ENCODE data around the gene AOPEP. TPM values are rescaled to one million over a fixed set of nuclear protein-coding genes. Genes with fewer than 3 reads are reported as not detected.
A peak's percentile ranks its signal among the peaks of the same experiment; 100 is the strongest.

Gene AOPEP
- total RNA-seq, 1 experiment from 2014 or later: 14.4 TPM

GRCh38 chr9:94934816-94935328, 208.4 kb downstream of the AOPEP start:
- no peak overlapping the region for H3K4me3 Mint-ChIP-seq
- TF ChIP-seq, protein P1, sequence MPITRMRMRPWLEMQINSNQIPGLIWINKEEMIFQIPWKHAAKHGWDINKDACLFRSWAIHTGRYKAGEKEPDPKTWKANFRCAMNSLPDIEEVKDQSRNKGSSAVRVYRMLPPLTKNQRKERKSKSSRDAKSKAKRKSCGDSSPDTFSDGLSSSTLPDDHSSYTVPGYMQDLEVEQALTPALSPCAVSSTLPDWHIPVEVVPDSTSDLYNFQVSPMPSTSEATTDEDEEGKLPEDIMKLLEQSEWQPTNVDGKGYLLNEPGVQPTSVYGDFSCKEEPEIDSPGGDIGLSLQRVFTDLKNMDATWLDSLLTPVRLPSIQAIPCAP (CRISPR knock-in tag; IDR thresholded peaks at IDR 0.05): no peak
- TF ChIP-seq TEAD1 (CRISPR knock-in tag; IDR thresholded peaks at IDR 0.05) (no peak), TP53 (CRISPR knock-in tag; IDR thresholded peaks at IDR 0.05) (no peak), OVOL2 (CRISPR knock-in tag; IDR thresholded peaks at IDR 0.05; ENCODE audit: borderline replicate concordance) (no peak), JUN (CRISPR knock-in tag; IDR thresholded peaks at IDR 0.05) (no peak), FOXP1 (CRISPR knock-in tag; IDR thresholded peaks at IDR 0.05; ENCODE audit: borderline replicate concordance) (no peak), E2F4 (CRISPR knock-in tag; IDR thresholded peaks at IDR 0.05; ENCODE audit: borderline replicate concordance, low read depth) (no peak)
- TF ChIP-seq, protein P2, sequence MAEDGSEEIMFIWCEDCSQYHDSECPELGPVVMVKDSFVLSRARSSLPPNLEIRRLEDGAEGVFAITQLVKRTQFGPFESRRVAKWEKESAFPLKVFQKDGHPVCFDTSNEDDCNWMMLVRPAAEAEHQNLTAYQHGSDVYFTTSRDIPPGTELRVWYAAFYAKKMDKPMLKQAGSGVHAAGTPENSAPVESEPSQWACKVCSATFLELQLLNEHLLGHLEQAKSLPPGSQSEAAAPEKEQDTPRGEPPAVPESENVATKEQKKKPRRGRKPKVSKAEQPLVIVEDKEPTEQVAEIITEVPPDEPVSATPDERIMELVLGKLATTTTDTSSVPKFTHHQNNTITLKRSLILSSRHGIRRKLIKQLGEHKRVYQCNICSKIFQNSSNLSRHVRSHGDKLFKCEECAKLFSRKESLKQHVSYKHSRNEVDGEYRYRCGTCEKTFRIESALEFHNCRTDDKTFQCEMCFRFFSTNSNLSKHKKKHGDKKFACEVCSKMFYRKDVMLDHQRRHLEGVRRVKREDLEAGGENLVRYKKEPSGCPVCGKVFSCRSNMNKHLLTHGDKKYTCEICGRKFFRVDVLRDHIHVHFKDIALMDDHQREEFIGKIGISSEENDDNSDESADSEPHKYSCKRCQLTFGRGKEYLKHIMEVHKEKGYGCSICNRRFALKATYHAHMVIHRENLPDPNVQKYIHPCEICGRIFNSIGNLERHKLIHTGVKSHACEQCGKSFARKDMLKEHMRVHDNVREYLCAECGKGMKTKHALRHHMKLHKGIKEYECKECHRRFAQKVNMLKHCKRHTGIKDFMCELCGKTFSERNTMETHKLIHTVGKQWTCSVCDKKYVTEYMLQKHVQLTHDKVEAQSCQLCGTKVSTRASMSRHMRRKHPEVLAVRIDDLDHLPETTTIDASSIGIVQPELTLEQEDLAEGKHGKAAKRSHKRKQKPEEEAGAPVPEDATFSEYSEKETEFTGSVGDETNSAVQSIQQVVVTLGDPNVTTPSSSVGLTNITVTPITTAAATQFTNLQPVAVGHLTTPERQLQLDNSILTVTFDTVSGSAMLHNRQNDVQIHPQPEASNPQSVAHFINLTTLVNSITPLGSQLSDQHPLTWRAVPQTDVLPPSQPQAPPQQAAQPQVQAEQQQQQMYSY (CRISPR knock-in tag; IDR thresholded peaks at IDR 0.05): no peak
- TF ChIP-seq, protein P3, sequence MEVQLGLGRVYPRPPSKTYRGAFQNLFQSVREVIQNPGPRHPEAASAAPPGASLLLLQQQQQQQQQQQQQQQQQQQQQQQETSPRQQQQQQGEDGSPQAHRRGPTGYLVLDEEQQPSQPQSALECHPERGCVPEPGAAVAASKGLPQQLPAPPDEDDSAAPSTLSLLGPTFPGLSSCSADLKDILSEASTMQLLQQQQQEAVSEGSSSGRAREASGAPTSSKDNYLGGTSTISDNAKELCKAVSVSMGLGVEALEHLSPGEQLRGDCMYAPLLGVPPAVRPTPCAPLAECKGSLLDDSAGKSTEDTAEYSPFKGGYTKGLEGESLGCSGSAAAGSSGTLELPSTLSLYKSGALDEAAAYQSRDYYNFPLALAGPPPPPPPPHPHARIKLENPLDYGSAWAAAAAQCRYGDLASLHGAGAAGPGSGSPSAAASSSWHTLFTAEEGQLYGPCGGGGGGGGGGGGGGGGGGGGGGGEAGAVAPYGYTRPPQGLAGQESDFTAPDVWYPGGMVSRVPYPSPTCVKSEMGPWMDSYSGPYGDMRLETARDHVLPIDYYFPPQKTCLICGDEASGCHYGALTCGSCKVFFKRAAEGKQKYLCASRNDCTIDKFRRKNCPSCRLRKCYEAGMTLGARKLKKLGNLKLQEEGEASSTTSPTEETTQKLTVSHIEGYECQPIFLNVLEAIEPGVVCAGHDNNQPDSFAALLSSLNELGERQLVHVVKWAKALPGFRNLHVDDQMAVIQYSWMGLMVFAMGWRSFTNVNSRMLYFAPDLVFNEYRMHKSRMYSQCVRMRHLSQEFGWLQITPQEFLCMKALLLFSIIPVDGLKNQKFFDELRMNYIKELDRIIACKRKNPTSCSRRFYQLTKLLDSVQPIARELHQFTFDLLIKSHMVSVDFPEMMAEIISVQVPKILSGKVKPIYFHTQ (CRISPR knock-in tag; IDR thresholded peaks at IDR 0.05): no peak
- no peak for ATAC-seq
- CTCF ChIA-PET: interaction anchor here (0.6 to 0.7 kb wide), 2 partner anchors 320 to 387 kb away, joined by 4 read pairs; no protein-coding TSS in a partner anchor
- H3K27me3 Mint-ChIP-seq (ENCODE audit: low read depth): no peaks in the 10 kb centered on the region
- H3K4me1 Mint-ChIP-seq: peaks cover 26% of the 10 kb centered on the region
- peaks cover 3% of the 10 kb centered on the region; the same call in 1 of the 2 replicates for H3K9me3 Mint-ChIP-seq
- POLR2A ChIA-PET: no interaction called here
- H3K27ac Mint-ChIP-seq: peak overlapping the region; percentile 64; the same call in 1 of the 2 replicates
- H3K36me3 Mint-ChIP-seq: peaks cover 3% of the 10 kb centered on the region; the same call in 1 of the 2 replicates
- no peak for DNase-seq (ENCODE audit: low spot score)

GRCh38 chr9:94935396-94935795, 208.9 kb downstream of the AOPEP start:
- no peak for ATAC-seq
- Mint-ChIP-seq H3K4me3 (no peak overlapping the region), H3K4me1 (peaks cover 21% of the 10 kb centered on the region), H3K27ac (no peak overlapping the region), H3K36me3 (peaks cover 3% of the 10 kb centered on the region; the same call in 1 of the 2 replicates), H3K9me3 (peaks cover 3% of the 10 kb centered on the region; the same call in 1 of the 2 replicates), H3K27me3 (ENCODE audit: low read depth) (no peaks in the 10 kb centered on the region)
- no peak for TF ChIP-seq ZNF423 (CRISPR knock-in tag; IDR thresholded peaks at IDR 0.05)
- no peak for TF ChIP-seq ZBTB21 (CRISPR knock-in tag; IDR thresholded peaks at IDR 0.05; ENCODE audit: borderline replicate concordance)
- TF ChIP-seq, protein P4, sequence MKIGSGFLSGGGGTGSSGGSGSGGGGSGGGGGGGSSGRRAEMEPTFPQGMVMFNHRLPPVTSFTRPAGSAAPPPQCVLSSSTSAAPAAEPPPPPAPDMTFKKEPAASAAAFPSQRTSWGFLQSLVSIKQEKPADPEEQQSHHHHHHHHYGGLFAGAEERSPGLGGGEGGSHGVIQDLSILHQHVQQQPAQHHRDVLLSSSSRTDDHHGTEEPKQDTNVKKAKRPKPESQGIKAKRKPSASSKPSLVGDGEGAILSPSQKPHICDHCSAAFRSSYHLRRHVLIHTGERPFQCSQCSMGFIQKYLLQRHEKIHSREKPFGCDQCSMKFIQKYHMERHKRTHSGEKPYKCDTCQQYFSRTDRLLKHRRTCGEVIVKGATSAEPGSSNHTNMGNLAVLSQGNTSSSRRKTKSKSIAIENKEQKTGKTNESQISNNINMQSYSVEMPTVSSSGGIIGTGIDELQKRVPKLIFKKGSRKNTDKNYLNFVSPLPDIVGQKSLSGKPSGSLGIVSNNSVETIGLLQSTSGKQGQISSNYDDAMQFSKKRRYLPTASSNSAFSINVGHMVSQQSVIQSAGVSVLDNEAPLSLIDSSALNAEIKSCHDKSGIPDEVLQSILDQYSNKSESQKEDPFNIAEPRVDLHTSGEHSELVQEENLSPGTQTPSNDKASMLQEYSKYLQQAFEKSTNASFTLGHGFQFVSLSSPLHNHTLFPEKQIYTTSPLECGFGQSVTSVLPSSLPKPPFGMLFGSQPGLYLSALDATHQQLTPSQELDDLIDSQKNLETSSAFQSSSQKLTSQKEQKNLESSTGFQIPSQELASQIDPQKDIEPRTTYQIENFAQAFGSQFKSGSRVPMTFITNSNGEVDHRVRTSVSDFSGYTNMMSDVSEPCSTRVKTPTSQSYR (CRISPR knock-in tag; IDR thresholded peaks at IDR 0.05): no peak
- TF ChIP-seq JUN (CRISPR knock-in tag; IDR thresholded peaks at IDR 0.05): no peak
- ChIA-PET POLR2A (no interaction called here), CTCF (no interaction called here)
- DNase-seq (ENCODE audit: low spot score): no peak

Measured in WTC11 (cell line).